PFSK-1 (cell line): ENCODE measurements around the gene ADAMTS3.

Source experiments
- POLR2AphosphoS5 ChIP-seq: IDR thresholded peaks from 2 replicates; pipeline ENCODE4 v1.6.1; 2012; ENCODE audit warnings: low read depth, mild to moderate bottlenecking, control low read depth, low read length, moderate library complexity
- REST ChIP-seq, 2 experiments: IDR thresholded peaks; 2 replicates each; pipeline versions ENCODE4 v1.6.1 to v1.8.0; 2011 to 2012; ENCODE audit warnings: low read depth in 2 of 2, low read length in 2 of 2, control low read depth in 1 of 2, inconsistent platforms in 1 of 2, mild to moderate bottlenecking in 1 of 2, moderate library complexity in 1 of 2; ENCODE audit not compliant: insufficient read depth in 1 of 2
- SIN3A ChIP-seq: IDR thresholded peaks from 2 replicates; pipeline ENCODE4 v1.6.1; 2012; ENCODE audit warnings: mild to moderate bottlenecking, low read length, moderate library complexity, borderline replicate concordance; ENCODE audit not compliant: insufficient read depth

GRCh38 chr4:72446353-72447055 is 122.5 kb downstream of the ADAMTS3 start:
- TF ChIP-seq POLR2AphosphoS5 (no peak), SIN3A (no peak), REST (IDR thresholded peaks at IDR 0.05; ENCODE audit: insufficient read depth in 1 of 2, low read depth in 2 of 2, low read length in 2 of 2) (no peak)
